Sigmoid colon (tissue), 7 donors: ENCODE data around the gene FOXJ1. TPM values are rescaled to one million over a fixed set of nuclear protein-coding genes. Genes with fewer than 3 reads are reported as not detected.

Experiments used
- DNase-seq: peaks from one replicate; pipeline ENCODE4 v3.0.0-alpha.2; 2019
- H3K27ac ChIP-seq, 4 donors: fragments of 200-600 bp; sonication (generic); one replicate each; pipeline ENCODE4 v1.5.1; 2016 to 2019; ENCODE audit warnings: mild to moderate bottlenecking in 1 of 4
- H3K27me3 ChIP-seq, 3 donors: fragments of 200-600 bp; sonication (generic); one replicate each; pipeline ENCODE4 v1.5.1; 2019; ENCODE audit warnings: mild to moderate bottlenecking in 1 of 3
- H3K36me3 ChIP-seq, 4 donors: fragments of 200-600 bp; sonication (generic); one replicate each; pipeline ENCODE4 v1.5.1; 2016 to 2019
- H3K4me1 ChIP-seq, 4 donors: fragments of 200-600 bp; sonication (generic); one replicate each; pipeline ENCODE4 v1.5.1; 2017 to 2019
- H3K4me3 ChIP-seq, 4 donors: fragments of 200-600 bp; sonication (generic); one replicate each; pipeline ENCODE4 v1.5.1; 2017 to 2019; ENCODE audit warnings: mild to moderate bottlenecking in 2 of 4, moderate library complexity in 1 of 4
- H3K9me3 ChIP-seq, 4 donors: fragments of 200-600 bp in 3 of 4; sonication (generic) in 3 of 4; one replicate each; pipeline versions ENCODE4 v1.5.1 to v1.6.1; 2013 to 2019
- EP300 ChIP-seq, 4 donors: sonication (generic); formaldehyde crosslinking; IDR thresholded peaks; one replicate each; pipeline ENCODE4 v1.6.1; 2017; ENCODE audit warnings: antibody characterized with exemption in 4 of 4
- POLR2A ChIP-seq, 2 donors: fragments of 450-650 bp; IDR thresholded peaks; one replicate each; pipeline ENCODE4 v1.6.1; 2016; ENCODE audit warnings: antibody characterized with exemption in 2 of 2, mild to moderate bottlenecking in 2 of 2, moderate library complexity in 2 of 2
- POLR2AphosphoS5 ChIP-seq, 4 donors: sonication (generic); formaldehyde crosslinking; IDR thresholded peaks; one replicate each; pipeline ENCODE4 v1.6.1; 2017; ENCODE audit warnings: antibody characterized with exemption in 4 of 4
- WGBS, 2 donors: extraction: QIAGEN DNeasy Blood & Tissue Kit; methylation state at CpG; one replicate each; pipeline ENCODE4 v1.1.7; 2013; 5-methylcytosine and 5-hydroxymethylcytosine counted together
- intact Hi-C: fragments of 100-400 bp; cut with DNase I; formaldehyde crosslinking; loops from one replicate; pipeline ENCODE4 v1.15.1; 2023
- polyA plus RNA-seq, 3 donors: library from polyadenylated mRNA; stranded (reverse); fragments of 200-250 nt; gene quantifications; one replicate each; pipeline ENCODE4 v1.2.3, GENCODE V29; 2013
- total RNA-seq, 4 donors: library from RNA; depleted of rRNA; stranded (reverse); fragments of >200 nt; gene quantifications; one replicate each; pipeline ENCODE4 v1.1.0, GENCODE V29; 2016
- TF ChIP-seq, protein P1 (sequence below), 4 experiments: fragments of 450-650 bp in 3 of 4; fragments of 200-600 bp in 1 of 4; IDR thresholded peaks; one replicate each; pipeline ENCODE4 v1.5.1; 2016 to 2019; ENCODE audit warnings: antibody characterized with exemption in 4 of 4, mild to moderate bottlenecking in 3 of 4, moderate library complexity in 2 of 4
- donor health status: healthy with polysubstance abuse.
- donor health status: Bipolar disorder and iron deficiency.
- donor health status: healthy.

Gene FOXJ1
- total and polyA plus RNA-seq, 7 donors, result 0.14 to 2.3 (median 0.42) TPM; not detected in 3

DNA sequence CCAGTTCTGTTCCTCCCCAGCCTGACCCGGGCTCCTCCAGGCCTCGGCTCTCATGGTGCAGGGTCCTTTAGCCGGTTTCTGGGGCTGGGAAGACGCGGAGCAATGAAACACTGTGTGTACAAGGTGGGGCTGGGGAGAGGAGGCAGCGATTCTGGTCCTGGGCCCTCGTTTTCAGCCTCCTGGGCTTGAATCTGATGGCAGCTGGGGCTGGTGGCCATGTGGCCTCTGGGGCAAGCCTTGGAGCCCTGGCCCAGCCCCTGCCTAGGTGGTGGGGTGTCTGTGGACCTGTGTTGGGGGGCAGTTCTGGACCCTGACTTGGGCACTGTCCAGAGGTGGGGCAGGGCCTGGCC lies 4.1 kb downstream of the FOXJ1 start:
- no peak for TF ChIP-seq POLR2AphosphoS5 (IDR thresholded peaks at IDR 0.05)
- TF ChIP-seq, protein P1, sequence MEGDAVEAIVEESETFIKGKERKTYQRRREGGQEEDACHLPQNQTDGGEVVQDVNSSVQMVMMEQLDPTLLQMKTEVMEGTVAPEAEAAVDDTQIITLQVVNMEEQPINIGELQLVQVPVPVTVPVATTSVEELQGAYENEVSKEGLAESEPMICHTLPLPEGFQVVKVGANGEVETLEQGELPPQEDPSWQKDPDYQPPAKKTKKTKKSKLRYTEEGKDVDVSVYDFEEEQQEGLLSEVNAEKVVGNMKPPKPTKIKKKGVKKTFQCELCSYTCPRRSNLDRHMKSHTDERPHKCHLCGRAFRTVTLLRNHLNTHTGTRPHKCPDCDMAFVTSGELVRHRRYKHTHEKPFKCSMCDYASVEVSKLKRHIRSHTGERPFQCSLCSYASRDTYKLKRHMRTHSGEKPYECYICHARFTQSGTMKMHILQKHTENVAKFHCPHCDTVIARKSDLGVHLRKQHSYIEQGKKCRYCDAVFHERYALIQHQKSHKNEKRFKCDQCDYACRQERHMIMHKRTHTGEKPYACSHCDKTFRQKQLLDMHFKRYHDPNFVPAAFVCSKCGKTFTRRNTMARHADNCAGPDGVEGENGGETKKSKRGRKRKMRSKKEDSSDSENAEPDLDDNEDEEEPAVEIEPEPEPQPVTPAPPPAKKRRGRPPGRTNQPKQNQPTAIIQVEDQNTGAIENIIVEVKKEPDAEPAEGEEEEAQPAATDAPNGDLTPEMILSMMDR (IDR thresholded peaks at IDR 0.05), result no peak
- no peak for TF ChIP-seq POLR2A (IDR thresholded peaks at IDR 0.05)
- TF ChIP-seq EP300 (IDR thresholded peaks at IDR 0.05), result no peak
- Histone ChIP-seq H3K9me3 (no peaks in the 10 kb centered on the region), H3K4me3 (no peak overlapping the region), H3K27me3 (peaks cover 48 to 87% (median 86%) of the 10 kb centered on the region in 3 donors), H3K4me1 (peaks cover 0 to 35% (median 26%) of the 10 kb centered on the region in 4 donors), H3K36me3 (no peaks in the 10 kb centered on the region), H3K27ac (no peak overlapping the region)
- intact Hi-C loops, result no loop called here
- 36 to 73% methylated on average over 7 of the region's 7 CpGs for WGBS, 2 donors
- DNase-seq, result no peak

- Histone ChIP-seq H3K4me1 (peaks cover 0 to 30% (median 21%) of the 10 kb centered on the region in 4 donors), H3K4me3 (no peak overlapping the region), H3K27me3 (peaks cover 48 to 92% (median 91%) of the 10 kb centered on the region in 3 donors), H3K36me3 (no peaks in the 10 kb centered on the region), H3K9me3 (no peaks in the 10 kb centered on the region), H3K27ac (no peak overlapping the region)
- WGBS, 2 donors, result 61 to 83% methylated on average over 16 of the region's 16 CpGs
- no peak for DNase-seq
- intact Hi-C loops, result no loop called here
- TF ChIP-seq POLR2A (IDR thresholded peaks at IDR 0.05) (no peak), POLR2AphosphoS5 (IDR thresholded peaks at IDR 0.05) (no peak), EP300 (IDR thresholded peaks at IDR 0.05) (no peak)
- TF ChIP-seq, protein P1 (IDR thresholded peaks at IDR 0.05), result no peak
Measured at GRCh38 chr17:76136276-76137000, 4.6 kb downstream of the FOXJ1 start.

- no peak overlapping the region for H3K4me3 ChIP-seq
- no peak overlapping the region for H3K27ac ChIP-seq
- H3K27me3 ChIP-seq, result peaks cover 48 to 98% (median 91%) of the 10 kb centered on the region in 3 donors
- peaks cover 0 to 23% (median 15%) of the 10 kb centered on the region in 4 donors for H3K4me1 ChIP-seq
- 87% methylated on average over 8 of the region's 8 CpGs for WGBS, 2 donors
- TF ChIP-seq EP300 (IDR thresholded peaks at IDR 0.05), result no peak
- TF ChIP-seq, protein P1 (IDR thresholded peaks at IDR 0.05), result no peak
- no peak for TF ChIP-seq POLR2AphosphoS5 (IDR thresholded peaks at IDR 0.05)
- TF ChIP-seq POLR2A (IDR thresholded peaks at IDR 0.05), result no peak
- intact Hi-C loops, result no loop called here
- H3K9me3 ChIP-seq, result no peaks in the 10 kb centered on the region
- H3K36me3 ChIP-seq, result no peaks in the 10 kb centered on the region
- DNase-seq, result no peak
Measured at GRCh38 chr17:76135810-76136188, 5.2 kb downstream of the FOXJ1 start.

GRCh38 chr17:76134911-76135809 lies 5.9 kb downstream of the FOXJ1 start:
- intact Hi-C loops, result no loop called here
- 67 to 73% methylated on average over 22 of the region's 22 CpGs for WGBS, 2 donors
- Histone ChIP-seq H3K9me3 (no peaks in the 10 kb centered on the region), H3K27me3 (peaks cover 48 to 95% (median 87%) of the 10 kb centered on the region in 3 donors), H3K4me1 (peaks cover 0 to 17% (median 8%) of the 10 kb centered on the region in 4 donors), H3K4me3 (no peak overlapping the region), H3K27ac (no peak overlapping the region), H3K36me3 (no peaks in the 10 kb centered on the region)
- TF ChIP-seq, protein P1 (IDR thresholded peaks at IDR 0.05), result no peak
- no peak for TF ChIP-seq POLR2A (IDR thresholded peaks at IDR 0.05)
- TF ChIP-seq EP300 (IDR thresholded peaks at IDR 0.05), result no peak
- no peak for TF ChIP-seq POLR2AphosphoS5 (IDR thresholded peaks at IDR 0.05)
- no peak for DNase-seq
